DMS153 (cell line): Measurements from ENCODE around the gene HSD17B8.

Source experiments
- DNase-seq: peaks from one replicate; lab custom pipeline; 2025; lab: John Stamatoyannopoulos, UW

HSD17B8 gene

DNA sequence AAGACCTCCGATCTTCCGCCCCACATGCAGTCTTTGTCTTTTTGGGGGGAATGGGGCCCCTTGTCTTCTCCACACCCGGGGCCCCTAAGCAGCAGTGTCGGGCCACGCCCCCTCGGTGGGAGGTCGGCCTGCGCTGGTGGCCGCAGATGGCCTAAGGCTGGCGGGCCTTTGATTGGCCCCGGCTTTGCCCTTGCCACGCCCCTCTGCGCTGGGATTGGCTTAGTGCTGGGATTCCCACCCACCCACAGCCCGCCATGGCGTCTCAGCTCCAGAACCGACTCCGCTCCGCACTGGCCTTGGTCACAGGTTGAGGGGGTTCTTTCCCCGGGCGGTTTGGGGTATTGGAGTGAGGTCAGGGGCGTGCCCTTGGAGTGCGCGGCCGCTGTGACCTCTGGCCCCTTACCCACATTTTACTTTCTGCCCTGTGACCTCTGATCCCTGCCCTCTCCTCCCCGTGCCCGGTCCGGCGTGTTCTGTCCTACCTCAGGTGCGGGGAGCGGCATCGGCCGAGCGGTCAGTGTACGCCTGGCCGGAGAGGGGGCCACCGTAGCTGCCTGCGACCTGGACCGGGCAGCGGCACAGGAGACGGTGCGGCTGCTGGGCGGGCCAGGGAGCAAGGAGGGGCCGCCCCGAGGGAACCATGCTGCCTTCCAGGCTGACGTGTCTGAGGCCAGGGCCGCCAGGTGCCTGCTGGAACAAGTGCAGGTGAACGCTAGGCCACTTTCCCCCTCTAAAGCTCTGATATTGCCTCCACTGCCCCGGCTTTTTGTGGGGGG is at the start of gene HSD17B8:
HSD17B8 (plus strand) TSS at position 241 of the 776 bp plus-strand sequence; CDS start at position 255, 14 bp downstream.
- DNase-seq: peak; percentile 77

DNA sequence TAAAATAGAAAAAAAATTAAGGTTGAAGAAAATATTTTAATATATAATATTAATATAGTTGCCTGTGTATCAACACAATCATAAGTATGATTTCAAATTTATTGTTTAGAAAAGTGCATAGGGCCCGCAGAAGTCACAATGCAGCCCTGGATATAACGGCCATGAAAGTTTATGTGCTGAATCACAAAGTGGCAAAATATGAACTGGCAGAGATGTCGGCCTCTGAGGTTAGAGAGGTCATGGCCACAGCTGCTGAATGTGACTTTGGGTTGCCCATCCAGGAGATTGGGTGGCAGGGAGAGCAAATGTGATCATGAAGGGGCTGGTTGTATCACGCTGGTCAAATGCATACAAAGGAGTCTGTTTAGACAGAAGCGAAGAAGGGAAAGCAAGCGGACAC is 47.9 kb upstream of the HSD17B8 start:
- no peak for DNase-seq

DNA sequence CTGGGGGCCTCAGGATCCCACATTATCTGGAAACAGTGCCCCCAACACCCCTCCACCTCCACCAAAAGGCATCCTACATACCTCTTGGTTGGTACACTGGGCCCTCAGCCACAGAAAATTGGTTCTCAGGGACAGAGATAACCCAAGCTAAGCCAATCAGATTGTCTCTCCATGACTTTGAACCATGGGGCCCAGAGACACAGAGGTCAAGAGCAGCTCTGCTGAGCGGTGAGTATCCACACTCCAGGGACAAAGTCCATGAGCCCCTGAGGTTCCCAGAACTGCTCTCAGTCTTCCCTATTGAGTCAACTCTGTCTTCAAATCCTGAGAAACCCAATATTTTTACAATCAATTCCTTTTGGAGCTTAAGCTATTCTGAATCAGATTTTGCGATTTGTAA is 47.5 kb upstream of the HSD17B8 start:
- no peak for DNase-seq

DNA sequence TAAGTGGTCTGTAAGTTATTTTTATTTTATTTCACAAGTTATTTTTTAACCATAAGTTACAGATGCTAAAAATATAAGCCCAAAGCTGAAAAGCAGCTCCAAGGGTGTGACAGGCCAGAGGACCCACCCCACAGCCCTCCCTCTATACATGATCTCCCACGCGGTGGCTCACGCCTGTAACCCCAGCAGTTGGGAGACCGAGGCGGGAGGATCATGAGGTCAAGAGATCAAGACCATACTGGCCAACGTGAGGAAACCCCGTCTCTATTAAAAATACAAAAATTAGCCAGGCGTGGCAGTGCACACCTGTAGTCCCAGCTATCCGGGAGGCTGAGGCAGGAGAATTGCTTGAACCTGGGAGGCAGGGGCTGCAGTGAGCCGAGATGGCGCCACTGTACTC is 44.4 kb upstream of the HSD17B8 start:
- no peak for DNase-seq

DNA sequence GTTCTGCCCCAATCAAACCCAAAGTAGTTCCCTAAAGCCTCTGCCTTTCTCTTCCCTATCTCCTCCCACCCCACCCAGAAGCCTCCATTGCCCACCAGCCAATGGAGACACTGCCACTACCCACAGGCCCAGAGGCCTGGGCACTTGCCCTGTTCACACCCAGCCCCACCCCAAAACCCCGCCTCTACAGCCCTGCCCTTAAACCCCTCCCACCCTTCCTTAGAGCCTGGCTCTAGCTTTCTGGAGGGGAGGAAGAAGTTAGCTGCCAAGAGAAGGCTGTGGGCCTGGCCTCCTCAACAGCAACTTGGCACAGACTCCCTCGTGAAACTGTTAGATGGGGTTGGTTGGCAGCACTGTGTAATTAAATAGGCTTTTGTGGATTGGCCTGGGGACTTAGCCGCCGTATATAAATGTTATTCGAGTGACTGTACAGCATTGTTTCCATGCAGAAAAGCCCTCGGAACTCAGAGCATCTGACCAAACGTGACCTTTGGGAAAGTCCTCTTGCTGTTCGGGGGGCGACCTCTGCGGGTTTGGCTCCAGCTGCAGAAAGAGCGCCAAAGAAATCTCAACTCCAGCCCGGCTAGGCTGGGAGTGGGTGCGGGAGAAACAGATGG is 43.6 kb upstream of the HSD17B8 start:
- no peak for DNase-seq

DNA sequence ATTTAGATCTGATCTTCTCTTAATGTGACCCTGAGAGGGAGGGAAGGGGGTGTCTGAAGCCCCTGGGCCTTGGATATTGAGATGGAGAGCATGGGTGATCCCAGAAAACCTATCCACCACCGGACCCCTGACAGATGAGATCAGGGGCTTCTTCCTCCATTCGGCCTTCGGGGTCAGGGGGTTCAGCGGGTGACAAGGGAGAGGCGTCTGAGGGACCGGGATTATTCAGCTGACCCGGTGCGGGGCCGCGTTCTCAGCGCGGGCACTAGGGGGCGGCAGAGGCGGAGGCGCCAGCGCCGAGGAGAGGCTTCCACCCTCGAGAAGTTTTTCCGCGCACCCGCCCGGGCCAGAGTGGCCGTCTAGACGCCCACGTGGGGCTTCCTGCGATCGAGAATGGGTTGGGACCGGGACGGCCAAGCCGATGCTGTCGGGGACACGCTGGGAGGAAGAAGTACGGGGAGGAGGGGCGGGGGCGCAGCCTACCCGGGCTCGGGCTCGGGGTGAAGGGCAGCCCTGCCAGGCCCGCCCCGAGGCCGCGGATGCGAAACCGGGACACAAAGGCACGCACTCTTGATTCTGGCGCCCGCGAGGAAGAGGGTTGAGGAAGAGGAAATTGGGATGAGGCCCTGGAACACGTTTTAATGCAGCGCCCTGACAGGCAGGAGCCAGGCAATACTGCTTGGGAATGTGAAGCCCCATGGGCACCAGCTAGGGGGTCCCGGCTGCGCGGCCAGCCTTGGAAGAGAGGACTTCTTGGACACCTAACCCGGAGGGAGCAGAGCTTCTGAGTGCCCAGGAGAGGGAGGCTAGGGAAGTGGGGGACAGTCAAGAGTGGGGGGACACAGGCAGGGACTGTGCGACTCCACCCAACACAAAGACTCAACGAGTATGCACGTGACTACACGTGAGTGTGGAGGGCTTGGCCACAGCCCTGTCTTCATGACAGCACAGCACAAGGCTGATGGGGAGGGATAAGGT is 42.8 kb upstream of the HSD17B8 start:
- DNase-seq: no peak

DNA sequence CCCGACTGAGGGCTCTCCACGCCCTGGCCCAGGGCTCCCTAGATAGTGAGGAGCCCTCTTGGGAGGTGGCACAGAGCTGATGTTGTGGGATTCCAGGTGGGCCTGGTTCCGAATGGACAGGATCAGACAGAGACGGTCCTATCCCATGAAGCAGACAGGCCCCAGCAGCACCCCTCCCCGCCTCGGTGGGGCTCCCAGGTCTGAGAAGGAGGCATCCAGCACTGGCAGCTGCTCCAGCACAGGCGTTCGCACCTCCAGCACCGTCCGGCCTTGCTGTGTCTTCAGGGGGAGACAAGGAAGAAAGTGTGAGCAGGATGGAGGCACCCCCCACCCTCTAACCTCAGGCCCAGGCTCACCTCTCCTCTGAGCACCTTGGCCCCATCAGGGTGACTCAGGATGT is 40.9 kb upstream of the HSD17B8 start:
- DNase-seq: no peak

DNA sequence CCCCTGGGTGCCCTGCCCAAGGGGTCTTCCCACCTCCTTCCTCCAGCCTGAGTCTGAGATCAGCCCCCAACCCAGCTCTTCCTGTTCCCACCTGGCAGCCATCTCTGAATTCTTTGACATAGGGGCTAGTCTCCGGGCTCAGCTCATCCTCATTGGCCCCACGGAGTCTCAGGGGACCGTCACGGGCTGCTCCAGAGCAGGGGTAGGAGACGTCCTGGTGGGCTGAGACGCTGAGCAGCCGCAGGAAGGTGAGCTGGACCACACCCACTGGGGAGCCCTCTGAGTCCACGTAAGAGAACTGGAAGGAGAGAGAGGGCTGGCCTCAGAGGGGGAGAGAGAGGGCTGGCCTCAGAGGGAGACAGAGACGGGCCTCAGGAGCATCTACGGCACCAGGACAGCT is 40.3 kb upstream of the HSD17B8 start:
- no peak for DNase-seq

DNA sequence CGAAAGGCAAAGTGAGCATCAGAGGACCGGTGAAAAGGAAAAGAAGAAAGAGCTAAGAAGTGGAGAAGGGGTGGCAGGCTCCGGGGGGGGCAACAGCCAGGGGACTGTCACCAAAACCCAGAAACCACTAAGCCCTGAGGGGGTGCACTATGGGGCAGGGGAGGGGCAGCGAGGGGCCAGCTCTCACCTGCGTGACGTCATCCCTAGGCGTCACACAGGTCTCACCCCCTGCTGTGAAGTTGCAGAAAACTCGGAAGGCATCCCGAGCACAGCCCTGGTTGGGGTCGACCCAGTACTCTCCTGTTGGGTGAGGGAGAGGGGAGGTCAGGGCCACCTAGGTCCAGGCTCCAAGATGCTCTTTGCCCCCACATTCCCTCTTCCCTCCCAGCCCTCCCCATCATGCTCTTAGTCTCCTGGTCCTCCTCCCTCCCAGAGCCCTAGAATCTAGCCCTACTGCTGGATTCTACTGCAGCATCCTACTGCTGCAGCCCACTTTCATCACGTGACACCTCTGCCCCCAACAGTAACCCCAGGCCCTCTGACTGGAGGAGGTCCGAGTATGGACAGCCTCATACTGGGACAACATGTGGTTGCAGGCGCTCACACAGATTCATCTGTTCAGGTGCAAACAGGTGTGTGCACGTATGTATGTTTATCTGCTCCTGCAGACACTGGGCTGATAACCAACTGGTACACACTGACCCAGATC is 39.6 kb upstream of the HSD17B8 start:
- DNase-seq: no peak

DNA sequence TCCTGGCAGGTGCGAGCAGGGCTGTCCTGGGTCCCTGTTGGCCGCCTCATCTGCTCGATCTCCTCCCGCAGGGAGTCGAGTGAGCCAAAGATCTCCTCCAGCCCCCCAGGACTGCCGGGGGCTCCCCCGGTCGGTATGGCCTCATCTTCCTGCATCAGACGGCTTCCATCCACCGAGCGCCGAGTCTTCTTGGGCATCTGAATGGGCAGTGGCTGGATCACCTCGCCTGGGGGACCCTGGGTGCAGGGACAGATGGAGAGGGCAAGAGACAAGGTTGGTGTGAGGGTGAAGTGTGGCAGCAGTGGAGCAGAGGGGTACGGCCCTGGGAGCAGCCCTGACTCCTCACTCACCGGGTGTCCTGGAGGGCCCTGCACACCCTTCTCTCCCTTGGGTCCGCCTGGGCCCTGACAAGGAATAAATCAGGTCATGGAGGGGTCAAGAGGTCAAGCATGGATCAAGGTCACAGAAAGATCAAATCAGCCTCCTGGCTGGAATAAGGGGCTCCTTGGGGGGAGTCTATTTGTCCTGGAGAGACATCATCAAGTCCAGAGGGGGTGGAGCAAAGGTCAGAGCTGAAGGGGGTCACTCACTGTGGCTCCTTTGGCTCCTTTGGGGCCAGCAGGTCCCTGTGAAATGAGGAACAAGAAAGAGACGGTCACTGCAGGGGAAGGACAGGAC is 38.7 kb upstream of the HSD17B8 start:
- no peak for DNase-seq

DNA sequence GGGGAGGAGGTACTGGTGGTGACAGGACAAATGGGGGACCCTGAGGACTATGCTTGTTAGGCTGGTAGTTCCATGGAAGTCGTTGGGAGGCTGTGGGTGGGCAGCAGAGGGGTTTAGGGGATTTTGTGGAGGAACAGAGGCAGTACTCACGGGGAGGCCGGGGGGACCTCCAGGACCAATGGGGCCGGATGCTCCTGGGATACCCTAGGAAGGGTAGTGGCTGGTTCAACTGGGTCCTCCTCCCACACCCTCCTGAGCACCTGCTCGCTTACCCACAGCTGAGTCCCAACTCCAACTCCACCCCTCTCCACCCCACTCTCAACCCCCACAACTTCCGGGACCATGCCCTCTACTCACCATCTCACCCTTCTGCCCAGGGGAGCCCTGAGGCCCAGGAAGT is 38.1 kb upstream of the HSD17B8 start:
- DNase-seq: no peak

DNA sequence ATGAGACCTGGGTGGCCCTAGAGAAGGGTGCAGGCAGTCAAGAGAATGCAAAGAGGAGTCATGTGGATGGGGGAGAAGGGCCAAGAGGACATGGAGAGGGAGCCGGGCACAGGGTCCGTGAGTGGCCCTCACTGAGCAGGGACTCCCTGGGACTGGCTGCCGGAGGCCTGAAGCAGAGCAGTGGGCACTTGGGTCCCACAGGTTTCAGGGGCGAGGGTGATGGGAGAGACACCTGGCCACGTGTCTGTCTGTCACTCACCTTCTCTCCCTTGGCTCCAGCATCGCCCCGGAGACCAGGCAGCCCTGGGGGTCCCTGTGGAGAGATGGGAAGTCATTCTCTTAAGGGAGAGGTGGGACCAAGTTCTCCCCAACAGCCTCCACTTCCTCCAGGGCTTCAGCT is 37.6 kb upstream of the HSD17B8 start:
- no peak for DNase-seq

DNA sequence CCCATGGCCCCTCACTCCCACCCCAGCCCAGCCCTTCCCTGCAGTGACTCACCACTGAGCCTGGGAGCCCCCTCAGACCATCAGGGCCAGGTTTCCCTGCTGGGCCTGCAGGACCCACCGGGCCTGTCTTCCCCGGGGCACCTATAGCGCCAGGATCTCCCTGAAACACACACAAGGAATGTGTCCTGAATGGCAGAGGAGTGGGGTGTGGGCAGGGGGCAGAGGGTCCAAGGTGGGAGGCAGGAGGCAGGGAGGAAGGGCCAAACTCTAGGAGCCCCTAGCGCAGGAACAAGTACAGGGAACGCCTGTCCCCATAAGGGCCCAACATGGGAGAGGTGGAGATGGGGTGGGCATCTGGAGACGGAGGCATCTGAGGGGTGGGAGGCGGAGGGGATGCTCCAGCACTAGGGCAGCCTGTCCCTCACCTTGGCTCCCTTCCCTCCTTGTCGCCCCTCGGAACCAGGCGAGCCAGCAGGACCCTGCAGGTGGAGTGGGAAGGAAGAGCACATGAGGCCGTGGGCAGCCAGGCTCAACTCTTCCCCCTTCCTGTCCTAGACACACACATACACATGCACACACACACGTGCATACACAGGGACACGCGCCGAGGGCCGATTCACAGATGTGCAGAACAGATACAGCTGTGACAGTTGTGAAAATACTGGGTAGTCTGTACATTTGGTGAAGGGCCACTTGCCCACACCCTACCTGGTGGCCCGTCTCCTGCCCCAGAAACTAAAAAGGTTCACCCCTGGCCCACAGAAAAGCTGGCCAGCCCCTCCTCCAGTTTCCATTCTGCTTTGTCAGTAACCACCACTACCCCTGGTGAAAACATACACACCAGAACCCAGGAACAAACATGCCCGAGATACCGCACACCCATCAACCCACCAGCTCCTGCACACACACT is 36.8 kb upstream of the HSD17B8 start:
- no peak for DNase-seq

DNA sequence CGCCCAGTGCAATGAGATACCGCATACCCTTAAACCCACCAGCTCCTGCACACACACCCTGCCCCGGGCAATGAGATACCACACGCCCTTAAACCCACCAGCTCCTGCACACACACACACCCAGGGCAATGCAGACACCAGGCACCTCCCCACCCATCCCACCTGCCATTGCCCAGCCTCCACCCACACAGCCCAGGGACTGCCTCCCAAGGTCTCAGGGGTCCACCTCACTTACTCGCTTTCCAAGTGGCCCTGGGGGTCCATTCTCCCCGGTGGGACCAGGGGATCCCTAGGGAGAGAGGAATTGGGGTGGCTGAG is 36.2 kb upstream of the HSD17B8 start:
- no peak for DNase-seq

DNA sequence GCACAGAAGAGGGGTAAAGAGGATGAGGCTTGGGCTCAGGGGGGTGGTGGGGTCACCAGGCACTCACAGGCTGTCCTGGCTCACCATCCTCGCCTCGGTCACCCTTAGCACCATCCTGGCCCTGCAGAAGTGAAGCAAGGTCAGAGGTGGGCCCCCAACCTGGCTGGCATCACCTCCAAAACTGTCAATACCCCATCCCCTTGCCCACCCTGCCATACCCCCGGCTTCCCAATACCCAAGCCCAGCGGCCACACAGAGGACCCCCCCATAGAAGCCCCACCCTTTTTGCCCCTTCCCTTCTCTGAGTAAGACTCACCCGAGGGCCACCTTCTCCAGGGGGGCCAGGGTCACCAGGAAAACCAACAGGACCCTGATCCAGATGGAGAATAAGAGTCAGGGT is 35.8 kb upstream of the HSD17B8 start:
- DNase-seq: no peak

DNA sequence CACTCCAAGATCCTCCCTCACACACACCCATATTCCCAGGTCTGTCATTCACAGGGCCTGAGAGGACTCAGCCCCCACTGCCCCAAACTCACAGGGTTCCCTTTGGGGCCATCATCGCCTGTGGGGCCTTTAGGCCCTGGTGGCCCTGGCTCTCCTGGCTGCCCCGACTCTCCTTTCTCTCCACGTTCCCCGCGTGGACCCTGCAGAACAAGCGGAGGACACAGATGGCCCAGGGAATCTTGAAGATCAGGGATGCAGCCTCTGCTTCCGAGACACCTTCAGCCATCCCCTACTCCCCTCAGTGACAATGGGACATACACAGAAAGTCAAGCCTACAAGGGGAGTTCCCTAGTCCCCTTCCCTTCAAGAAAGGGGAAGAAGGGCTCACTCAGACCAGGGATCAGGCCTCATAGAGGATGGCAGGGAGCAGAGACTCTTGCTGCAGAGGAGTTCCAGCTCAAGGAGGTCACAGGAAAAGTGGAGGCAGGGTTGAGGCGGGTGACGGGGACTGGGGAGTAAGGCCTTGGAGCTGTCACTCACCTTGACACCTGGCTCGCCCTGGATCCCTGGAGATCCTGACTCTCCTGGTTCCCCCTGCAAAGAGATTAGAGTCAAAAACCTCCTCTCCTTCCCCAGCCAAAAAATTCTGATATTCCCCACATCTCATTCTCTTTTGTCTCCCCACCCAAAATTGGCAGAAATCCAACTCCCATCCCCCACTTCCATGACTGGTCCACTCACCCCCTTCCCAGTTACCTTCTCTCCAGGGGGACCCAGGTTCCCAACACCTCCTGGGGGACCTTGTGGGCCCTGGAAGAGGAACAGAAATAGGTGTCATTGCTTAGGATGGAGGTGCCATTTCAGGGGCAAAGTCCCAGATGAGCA is 34.9 kb upstream of the HSD17B8 start:
- DNase-seq: no peak

DNA sequence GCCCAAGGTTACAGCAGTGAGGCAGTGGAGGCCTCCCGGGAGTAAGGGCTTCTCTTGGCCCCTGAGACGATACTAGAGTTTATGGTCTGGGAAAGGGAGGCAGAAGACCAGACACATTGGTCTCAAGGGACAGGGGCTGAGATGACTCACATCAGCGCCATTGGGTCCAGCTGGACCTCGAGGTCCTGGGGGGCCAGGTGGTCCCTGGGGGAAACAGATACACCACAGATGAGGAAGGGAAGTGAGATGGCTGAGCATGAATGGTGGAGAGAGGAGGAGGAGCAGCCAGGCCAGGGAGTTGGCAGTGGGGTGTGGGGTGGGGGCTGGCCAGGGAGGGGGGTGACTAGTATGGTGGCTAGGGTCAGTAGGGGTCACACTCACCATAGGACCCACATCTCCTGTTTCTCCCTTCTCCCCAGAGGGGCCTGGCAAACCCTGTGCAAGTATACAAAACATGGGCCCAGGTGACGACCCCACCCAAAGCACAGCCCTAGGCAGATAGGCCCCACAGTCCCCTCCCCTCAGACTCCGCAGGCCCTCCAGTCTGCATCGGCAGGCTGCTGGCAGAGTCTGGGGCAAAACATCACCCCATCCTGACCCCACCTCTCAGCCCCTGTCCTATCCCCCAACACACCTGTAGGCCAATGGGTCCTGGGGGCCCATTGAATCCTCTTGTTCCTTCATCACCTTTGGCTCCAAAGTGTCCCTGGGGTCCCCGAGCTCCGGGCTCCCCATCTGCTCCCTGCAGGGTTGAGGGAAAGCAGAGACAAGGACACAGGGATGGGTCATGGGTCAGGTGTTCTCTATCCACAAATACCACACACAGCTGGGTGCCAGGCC is 34.1 kb upstream of the HSD17B8 start:
- DNase-seq: no peak

DNA sequence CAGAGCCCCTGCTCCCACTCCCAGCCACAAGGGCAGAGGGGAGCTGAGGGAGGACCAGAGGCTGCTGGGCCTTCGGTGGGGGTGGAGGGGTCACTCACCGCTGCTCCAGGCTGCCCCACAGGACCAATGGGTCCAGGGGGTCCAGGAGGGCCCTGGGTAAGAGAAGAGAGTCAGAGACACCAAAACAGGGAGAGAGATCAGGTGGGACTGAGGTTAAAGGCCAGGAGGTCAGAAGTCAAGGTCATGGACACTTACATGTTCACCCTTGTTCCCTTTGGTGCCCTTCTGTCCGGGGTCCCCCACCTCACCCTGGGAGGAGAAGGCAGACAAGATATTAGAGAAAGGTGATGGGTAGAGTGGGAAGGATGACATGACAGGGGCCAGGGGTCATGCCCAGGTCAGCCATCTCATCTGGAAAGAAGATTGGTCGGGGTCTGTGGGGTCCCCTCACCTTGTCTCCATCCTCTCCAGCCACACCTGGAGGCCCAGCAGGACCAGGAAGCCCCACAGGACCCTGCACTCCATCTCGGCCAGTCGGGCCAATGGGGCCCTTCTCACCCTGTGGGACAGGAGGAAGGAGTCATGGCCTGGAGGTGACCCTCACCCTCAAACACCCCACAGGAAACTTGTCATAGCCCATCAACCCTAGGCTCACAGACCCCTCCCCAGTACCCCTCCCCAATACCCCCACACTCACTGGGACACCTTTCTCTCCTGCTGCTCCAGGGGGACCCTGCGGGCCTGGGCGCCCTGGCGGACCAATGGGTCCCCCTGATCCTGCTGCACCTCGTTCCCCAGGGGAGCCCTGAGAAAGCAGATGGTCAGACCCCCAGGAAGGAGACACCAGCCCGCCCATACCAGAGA is 33.2 kb upstream of the HSD17B8 start:
- DNase-seq: no peak
